ENCODE data around the gene ADRA1B. TPM values are rescaled to one million over a fixed set of nuclear protein-coding genes. Genes with fewer than 3 reads are reported as not detected.

Gene ADRA1B
- total and polyA plus RNA-seq, 2 donors (not counting 3 experiments of a cell fraction or from before 2014, with no cell fraction given) = 0.77 TPM; not detected in 1

- no peaks in the 10 kb centered on the region for H3K9me3 ChIP-seq (replicated peaks; ENCODE audit: control insufficient read depth, insufficient read depth, low read length)
- no peak overlapping the region for H3K27ac ChIP-seq (ENCODE audit: insufficient read depth, low read depth, low read length)
- dilution Hi-C loops (cut with MboI; ENCODE audit: extremely low pct_ligation_motif_present, low sequenced_read_pairs) (no loop called here), intact Hi-C loops (cut with micrococcal nuclease) (no loop called here)
- peaks cover 5 to 8% of the 10 kb centered on the region in 2 experiments for H3K27me3 ChIP-seq (ENCODE audit: control insufficient read depth in 2 of 2, insufficient read depth in 2 of 2, low read length in 2 of 2)
- no peaks in the 10 kb centered on the region for H3K9me1 ChIP-seq (replicated peaks; ENCODE audit: control insufficient read depth, extremely low read depth, insufficient read depth, low read length)
- H3K4me1 ChIP-seq (ENCODE audit: control insufficient read depth, extremely low read depth, insufficient read depth, low read length) = peaks cover 12% of the 10 kb centered on the region
- no peak overlapping the region for H2AFZ ChIP-seq (ENCODE audit: low read depth, low read length)
- DNase-seq (ENCODE audit: low read depth, low spot score) (no peak), FAIRE-seq (no peak)
- H3K4me2 ChIP-seq (ENCODE audit: insufficient read depth, low read length) = no peak overlapping the region
- no TSS peak for BruUV-seq (replicated peaks)
- no peak overlapping the region for H3K9ac ChIP-seq (replicated peaks; ENCODE audit: extremely low read depth, insufficient read depth, low read length)
- H3K36me3 ChIP-seq (ENCODE audit: control insufficient read depth in 2 of 2, extremely low read depth in 1 of 2, insufficient read depth in 2 of 2, low read length in 2 of 2) = no peaks in the 10 kb centered on the region
- no peaks in the 10 kb centered on the region for H4K20me1 ChIP-seq (replicated peaks; ENCODE audit: control insufficient read depth, extremely low read depth, insufficient read depth, low read length)
- CTCF ChIA-PET = interaction anchor here (1.3 to 1.8 kb wide), 3 partner anchors 9 to 821 kb away, joined by 3 to 8 read pairs (median 5); no protein-coding TSS in a partner anchor
- H3K79me2 ChIP-seq (ENCODE audit: control insufficient read depth, insufficient read depth, low read length) = no peaks in the 10 kb centered on the region
- TF ChIP-seq GATA2 (IDR thresholded peaks at IDR 0.05; ENCODE audit: insufficient read depth, insufficient read length, low read depth, low read length) = no peak
- TF ChIP-seq MAX (IDR thresholded peaks at IDR 0.05; ENCODE audit: insufficient read depth, insufficient read length) = no peak
- no peak for TF ChIP-seq MYC (IDR thresholded peaks at IDR 0.05; ENCODE audit: low read depth, low read length)
- TF ChIP-seq JUN (IDR thresholded peaks at IDR 0.05; ENCODE audit: borderline replicate concordance, insufficient read depth, insufficient read length, low read depth) = no peak
- no peak for TF ChIP-seq FOS (IDR thresholded peaks at IDR 0.05; ENCODE audit: borderline replicate concordance, insufficient read depth, low read length)
- TF ChIP-seq EZH2 (IDR thresholded peaks at IDR 0.05; ENCODE audit: borderline replicate concordance, low read depth, low read length, severe bottlenecking) = no peak
- TF ChIP-seq POLR2A (IDR thresholded peaks at IDR 0.05; ENCODE audit: low read depth, low read length) = no peak
- TF ChIP-seq CTCF (IDR thresholded peaks at IDR 0.05; ENCODE audit: extremely low read depth in 1 of 2, insufficient read depth in 1 of 2, low read depth in 1 of 2, low read length in 2 of 2) = no peak
- no peak for TF ChIP-seq POLR2AphosphoS5 (IDR thresholded peaks at IDR 0.05; ENCODE audit: insufficient read depth, low read depth, low read length)
- POLR2A ChIA-PET = no interaction called here
- no peak overlapping the region for H3K4me3 ChIP-seq (replicated peaks in 1 of 3; ENCODE audit: insufficient read depth in 1 of 3, low read depth in 1 of 3, low read length in 3 of 3)
Observed at GRCh38 chr5:159978358-159978757, 62.1 kb downstream of the ADRA1B start.
